Measurements from ENCODE around the gene SCD5. TPM values are rescaled to one million over a fixed set of nuclear protein-coding genes. Genes with fewer than 3 reads are reported as not detected.

The SCD5 gene
- total and polyA plus RNA-seq, 9 of the 15 experiments (the other 6 are each of a cell fraction or from before 2014, with no cell fraction given): 0.01 to 0.20 (median 0.03) TPM; not detected in 5

- no peak for ATAC-seq
These were observed 178.4 kb downstream of the SCD5 start for GRCh38 chr4:82620126-82620735.

More at GRCh38 chr4:82620126-82620735, 178.4 kb downstream of the SCD5 start:
- POLR2A ChIA-PET: no interaction called here
- peaks cover 20 to 44% of the 10 kb centered on the region in 2 experiments for H3K27me3 ChIP-seq (ENCODE audit: control insufficient read depth in 2 of 2, insufficient read depth in 2 of 2, low read length in 2 of 2)
- no peak overlapping the region for H3K4me3 ChIP-seq
- H4K20me1 ChIP-seq (replicated peaks; ENCODE audit: control insufficient read depth, insufficient read depth, low read length): no peaks in the 10 kb centered on the region
- TF ChIP-seq NKRF (IDR thresholded peaks at IDR 0.05; ENCODE audit: borderline replicate concordance): no peak
- no peaks in the 10 kb centered on the region for H3K36me3 ChIP-seq (ENCODE audit: control insufficient read depth, insufficient read depth, low read length)
- in situ Hi-C loops (cut with MboI): no loop called here
- FAIRE-seq: no peak
- no peaks in the 10 kb centered on the region for H3K9me1 ChIP-seq (ENCODE audit: control insufficient read depth, insufficient read depth, low read length)
- H3K4me1 ChIP-seq (replicated peaks in 1 of 2; ENCODE audit: control insufficient read depth in 2 of 2, insufficient read depth in 2 of 2, low read length in 2 of 2): no peaks in the 10 kb centered on the region
- H3K4me2 ChIP-seq (ENCODE audit: insufficient read depth, low read length): no peak overlapping the region
- whole genome bisulfite sequencing (ENCODE audit: insufficient coverage, low coverage, missing lambda C conversion rate): 0% methylated on average over 6 of the region's 6 CpGs
- intact Hi-C loops (cut with micrococcal nuclease): no loop called here
- DNase-seq (ENCODE audit: extremely low read depth in 1 of 4, low spot score in 3 of 4): no peak
- H3K79me2 ChIP-seq (ENCODE audit: control insufficient read depth, insufficient read depth, low read length): no peaks in the 10 kb centered on the region
- no peak overlapping the region for H3K27ac ChIP-seq (ENCODE audit: extremely low read depth, low read depth, low read length)
- no TSS peak for BruUV-seq (replicated peaks)
- H3K9me3 ChIP-seq (replicated peaks; ENCODE audit: control insufficient read depth, insufficient read depth, low read depth, low read length): no peaks in the 10 kb centered on the region
- no peak overlapping the region for H2AFZ ChIP-seq (ENCODE audit: low read depth, low read length)
- H3K9ac ChIP-seq (ENCODE audit: insufficient read depth in 1 of 2, low read depth in 2 of 2, low read length in 2 of 2): no peak overlapping the region
- CTCF ChIA-PET (ENCODE audit: low intra/inter-chr PET ratio): no interaction called here
